Tibial artery (tissue), 4 donors: ENCODE data around the gene MASP1.

Experiments
- DNase-seq, 2 donors: peaks; one replicate each; pipeline ENCODE4 v3.0.0-alpha.2; 2019
- H3K27ac ChIP-seq, 2 donors: fragments of 200-600 bp; sonication (generic) in 1 of 2; 1 replicate in 1 of 2; 2 replicates in 1 of 2; pipeline ENCODE4 v1.5.1; 2018 to 2019; ENCODE audit warnings: mild to moderate bottlenecking in 1 of 2
- H3K27me3 ChIP-seq, 2 donors: fragments of 200-600 bp; sonication (generic) in 1 of 2; one replicate each; pipeline versions ENCODE4 v1.5.1 to v1.6.0; 2016 to 2019
- H3K36me3 ChIP-seq, 3 donors: fragments of 200-600 bp; sonication (generic) in 2 of 3; one replicate each; pipeline ENCODE4 v1.5.1; 2016 to 2019; ENCODE audit warnings: mild to moderate bottlenecking in 2 of 3
- H3K4me1 ChIP-seq, 4 donors: fragments of 200-600 bp; sonication (generic) in 2 of 4; 1 replicate in 3 of 4; 2 replicates in 1 of 4; pipeline ENCODE4 v1.5.1; 2016 to 2019
- H3K4me3 ChIP-seq, 2 donors: fragments of 200-600 bp; sonication (generic) in 1 of 2; 1 replicate in 1 of 2; 2 replicates in 1 of 2; pipeline ENCODE4 v1.5.1; 2018 to 2019; ENCODE audit warnings: mild to moderate bottlenecking in 2 of 2
- H3K9me3 ChIP-seq, 3 donors: fragments of 200-600 bp; sonication (generic) in 1 of 3; one replicate each; pipeline ENCODE4 v1.5.1; 2016 to 2019
- CTCF ChIP-seq, 2 experiments: fragments of 200-600 bp in 1 of 2; fragments of 450-650 bp in 1 of 2; IDR thresholded peaks; one replicate each; pipeline ENCODE4 v1.5.1; 2017 to 2019; ENCODE audit warnings: antibody characterized with exemption in 2 of 2, mild to moderate bottlenecking in 1 of 2, moderate library complexity in 1 of 2
- intact Hi-C: fragments of 100-400 bp; cut with DNase I; formaldehyde crosslinking; loops from one replicate; pipeline ENCODE4 v1.15.0; 2023; ENCODE audit warnings: low total_unique reads

The MASP1 gene

DNA sequence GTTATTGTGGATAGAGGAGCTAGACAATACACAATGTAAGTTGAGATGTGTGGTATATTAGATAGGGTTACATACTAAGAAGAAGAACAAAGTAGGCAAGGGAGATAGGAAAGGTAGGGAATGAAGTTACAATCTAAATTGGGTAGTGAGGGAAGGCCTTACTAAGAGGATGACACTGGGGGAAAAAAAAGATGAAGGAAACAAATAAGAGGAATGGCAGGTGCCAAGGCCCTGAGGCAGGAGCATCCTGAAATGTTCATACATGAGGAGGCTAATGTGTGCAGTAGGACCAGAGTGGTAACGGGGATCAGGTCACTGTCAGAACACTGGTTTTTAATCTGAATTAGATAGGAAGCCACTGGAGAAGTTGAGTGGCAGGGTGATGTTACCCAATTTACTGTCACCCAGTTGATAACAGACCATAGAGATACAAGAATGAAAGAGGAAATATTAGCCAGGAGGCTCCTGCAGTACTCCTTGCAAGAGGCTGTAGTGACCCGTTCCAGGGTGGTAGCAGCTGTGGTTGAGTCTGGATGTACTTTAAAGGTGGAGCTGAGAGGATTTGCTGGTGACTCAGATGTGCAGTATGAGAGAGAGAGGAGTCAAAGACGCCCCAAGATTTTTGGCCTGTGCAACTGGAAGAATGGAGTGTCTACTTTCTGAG lies 79.9 kb downstream of the MASP1 start:
- Histone ChIP-seq H3K4me1 (peaks cover 0 to 63% (median 39%) of the 10 kb centered on the region in 4 donors), H3K4me3 (no peak overlapping the region), H3K27me3 (no peaks in the 10 kb centered on the region), H3K9me3 (no peaks in the 10 kb centered on the region), H3K27ac (peak overlapping the region; percentile 64 to 73), H3K36me3 (no peaks in the 10 kb centered on the region)
- DNase-seq = no peak
- intact Hi-C loops = no loop called here
- no peak for TF ChIP-seq CTCF (IDR thresholded peaks at IDR 0.05)

- Histone ChIP-seq H3K27me3 (no peaks in the 10 kb centered on the region), H3K9me3 (no peaks in the 10 kb centered on the region), H3K36me3 (no peaks in the 10 kb centered on the region), H3K4me1 (peaks cover 0 to 63% (median 39%) of the 10 kb centered on the region in 4 donors), H3K27ac (peak overlapping the region; percentile 67 to 73), H3K4me3 (no peak overlapping the region)
- DNase-seq = no peak
- TF ChIP-seq CTCF (IDR thresholded peaks at IDR 0.05) = no peak
- intact Hi-C loops = no loop called here
Observed at GRCh38 chr3:187210545-187211327, 80.8 kb downstream of the MASP1 start.

- Histone ChIP-seq H3K27ac (peak overlapping the region; percentile 67 to 73), H3K36me3 (no peaks in the 10 kb centered on the region), H3K9me3 (no peaks in the 10 kb centered on the region), H3K27me3 (no peaks in the 10 kb centered on the region), H3K4me1 (peaks cover 0 to 63% (median 39%) of the 10 kb centered on the region in 4 donors), H3K4me3 (no peak overlapping the region)
- DNase-seq = no peak
- intact Hi-C loops = no loop called here
- no peak for TF ChIP-seq CTCF (IDR thresholded peaks at IDR 0.05)
Observed at GRCh38 chr3:187210091-187210490, 81.4 kb downstream of the MASP1 start.

GRCh38 chr3:187209491-187209890 lies 82.0 kb downstream of the MASP1 start:
- Histone ChIP-seq H3K27me3 (no peaks in the 10 kb centered on the region), H3K4me1 (peaks cover 0 to 63% (median 39%) of the 10 kb centered on the region in 4 donors), H3K27ac (peak overlapping the region; percentile 67 to 73), H3K4me3 (no peak overlapping the region), H3K36me3 (no peaks in the 10 kb centered on the region), H3K9me3 (no peaks in the 10 kb centered on the region)
- no peak for TF ChIP-seq CTCF (IDR thresholded peaks at IDR 0.05)
- intact Hi-C loops = no loop called here
- no peak for DNase-seq

- TF ChIP-seq CTCF (IDR thresholded peaks at IDR 0.05) = no peak
- no peak overlapping the region for H3K4me3 ChIP-seq
- intact Hi-C loops = no loop called here
- no peak for DNase-seq
- no peaks in the 10 kb centered on the region for H3K27me3 ChIP-seq
- peak overlapping the region; percentile 20 to 73 for H3K27ac ChIP-seq
- no peaks in the 10 kb centered on the region for H3K9me3 ChIP-seq
- H3K4me1 ChIP-seq = peaks cover 0 to 62% (median 39%) of the 10 kb centered on the region in 4 donors
- H3K36me3 ChIP-seq = no peaks in the 10 kb centered on the region
Observed at GRCh38 chr3:187208159-187208558, 83.4 kb downstream of the MASP1 start.
